ENCODE measurements around the gene BCAS3. TPM values are rescaled to one million over a fixed set of nuclear protein-coding genes. Genes with fewer than 3 reads are reported as not detected.

The BCAS3 gene
- total RNA-seq, 3 donors from 2014 or later: 21.6 to 33.4 (median 32.1) TPM

GRCh38 chr17:61161615-61162134, 484.0 kb downstream of the BCAS3 start:
- H3K36me3 ChIP-seq (ENCODE audit: low read depth): no peaks in the 10 kb centered on the region
- no peak overlapping the region for H3K4me3 ChIP-seq
- no peaks in the 10 kb centered on the region for H3K4me1 ChIP-seq (ENCODE audit: low read depth)
- no peaks in the 10 kb centered on the region for H3K9me3 ChIP-seq
- DNase-seq (no peak), ATAC-seq (no peak)
- TF ChIP-seq CTCF (IDR thresholded peaks at IDR 0.05): no peak
- intact Hi-C loops (cut with DNase I, micrococcal nuclease): no loop called here

GRCh38 chr17:61164517-61164916, 486.9 kb downstream of the BCAS3 start:
- Histone ChIP-seq H3K4me3 (no peak overlapping the region), H3K9me3 (no peaks in the 10 kb centered on the region), H3K4me1 (ENCODE audit: low read depth) (no peaks in the 10 kb centered on the region), H3K36me3 (ENCODE audit: low read depth) (no peaks in the 10 kb centered on the region)
- DNase-seq: no peak
- no peak for ATAC-seq
- no peak for TF ChIP-seq CTCF (IDR thresholded peaks at IDR 0.05)
- intact Hi-C loops (cut with DNase I, micrococcal nuclease): no loop called here

- ATAC-seq: no peak
- intact Hi-C loops (cut with DNase I, micrococcal nuclease): no loop called here
- H3K36me3 ChIP-seq (ENCODE audit: low read depth): no peaks in the 10 kb centered on the region
- DNase-seq: no peak
- no peak for TF ChIP-seq CTCF (IDR thresholded peaks at IDR 0.05)
- H3K9me3 ChIP-seq: no peaks in the 10 kb centered on the region
- H3K4me1 ChIP-seq (ENCODE audit: low read depth): no peaks in the 10 kb centered on the region
- H3K4me3 ChIP-seq: no peak overlapping the region
Observed at GRCh38 chr17:61167075-61167474, 489.4 kb downstream of the BCAS3 start.

- H3K4me3 ChIP-seq: no peak overlapping the region
- TF ChIP-seq CTCF (IDR thresholded peaks at IDR 0.05): no peak
- no peaks in the 10 kb centered on the region for H3K9me3 ChIP-seq
- H3K36me3 ChIP-seq (ENCODE audit: low read depth): no peaks in the 10 kb centered on the region
- no peaks in the 10 kb centered on the region for H3K4me1 ChIP-seq (ENCODE audit: low read depth)
- intact Hi-C loops (cut with DNase I, micrococcal nuclease): no loop called here
- ATAC-seq (no peak), DNase-seq (no peak)
Observed at GRCh38 chr17:61168506-61168905, 490.9 kb downstream of the BCAS3 start.

GRCh38 chr17:61174310-61174709, 496.7 kb downstream of the BCAS3 start:
- H3K4me1 ChIP-seq (ENCODE audit: low read depth): no peaks in the 10 kb centered on the region
- DNase-seq (no peak), ATAC-seq (no peak)
- TF ChIP-seq CTCF (IDR thresholded peaks at IDR 0.05): no peak
- no peaks in the 10 kb centered on the region for H3K9me3 ChIP-seq
- no peak overlapping the region for H3K4me3 ChIP-seq
- H3K36me3 ChIP-seq (ENCODE audit: low read depth): no peaks in the 10 kb centered on the region
- intact Hi-C loops (cut with DNase I, micrococcal nuclease): no loop called here

All from mucosa of descending colon (tissue), 3 donors.